ENCODE results near the gene GPR142. TPM values are rescaled to one million over a fixed set of nuclear protein-coding genes. Genes with fewer than 3 reads are reported as not detected.

Gene GPR142
- polyA plus RNA-seq, 4 donors: 0.16 to 0.63 (median 0.40) TPM; not detected in 1

DNA sequence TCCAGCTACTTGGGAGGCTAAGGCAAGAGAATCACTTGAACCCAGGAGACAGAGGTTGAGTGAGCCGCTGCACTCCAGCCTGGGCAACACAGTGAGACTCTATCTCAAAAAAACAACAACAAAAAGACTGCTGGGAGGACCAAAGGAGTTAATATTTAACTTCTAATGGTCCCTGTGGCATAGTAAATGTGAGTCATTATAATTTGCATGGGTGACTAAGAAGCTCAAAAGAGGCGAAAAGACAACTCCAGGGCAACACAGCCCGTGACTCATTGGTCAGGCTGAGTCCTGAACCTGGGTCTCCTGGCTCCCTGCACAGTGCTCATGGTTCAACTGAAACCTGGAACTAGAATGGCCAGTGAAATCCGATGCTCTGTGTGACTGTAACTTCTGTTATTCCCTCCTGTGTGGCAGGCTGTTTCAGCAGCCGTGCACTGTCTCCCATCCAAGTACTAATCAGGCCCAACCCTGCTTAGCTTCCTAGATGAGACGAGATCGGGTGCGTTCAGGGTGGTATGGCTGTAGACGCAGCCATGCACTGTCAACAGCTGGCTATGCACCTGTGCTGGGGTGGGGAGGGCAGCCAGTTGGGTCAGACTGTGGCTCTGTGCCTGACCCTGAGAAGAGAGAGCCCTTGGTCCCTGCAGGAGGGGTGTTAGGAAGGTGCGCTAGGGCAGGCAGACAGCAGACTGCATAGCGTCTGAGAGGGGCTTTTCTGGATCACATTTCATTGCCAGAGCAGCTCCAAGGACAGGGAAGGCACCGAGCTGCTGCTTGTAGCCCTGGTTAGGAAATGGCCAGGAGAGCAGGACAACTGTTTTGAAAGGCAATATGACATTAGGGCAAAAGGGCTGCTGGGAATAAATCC lies 50.1 kb downstream of the GPR142 start:
- DNase-seq (ENCODE audit: low read depth in 4 of 4, low spot score in 3 of 4): no peak

DNA sequence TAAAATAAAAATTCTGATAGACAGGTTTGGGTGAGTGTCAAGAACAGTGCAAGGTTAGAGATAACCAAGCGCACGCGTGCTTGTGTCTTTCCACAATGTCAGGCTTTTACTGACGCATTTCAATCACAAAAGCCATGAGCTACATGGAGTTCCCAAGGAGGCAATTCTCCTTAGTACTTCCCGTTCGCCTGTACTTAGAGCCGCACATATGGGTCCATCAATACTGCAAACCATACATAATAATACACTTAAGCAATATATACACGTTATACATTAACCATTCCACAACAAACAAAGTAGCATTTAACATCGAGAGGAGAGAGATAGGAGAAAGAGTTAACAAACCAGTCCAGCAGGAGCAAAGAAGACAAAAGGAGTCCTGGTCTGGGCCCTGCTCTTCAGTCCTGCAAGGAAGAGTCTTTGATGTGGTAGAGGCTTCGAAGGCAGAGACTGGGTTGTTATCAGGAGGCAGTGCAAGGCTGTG lies 52.7 kb downstream of the GPR142 start:
- no peak for DNase-seq (ENCODE audit: low read depth in 4 of 4, low spot score in 3 of 4)

Other genes with a start within 250 kb of the GPR142 start
- 1,000 to 10,000 TPM; 1,134 to 1,244 (median 1,172) TPM for gene RPL38, start 163.8 kb upstream of the GPR142 start, polyA plus RNA-seq (ENCODE audit: insufficient read length in 4 of 4)
- 10 to 100 TPM; 14.8 to 39.4 (median 15.9) TPM for gene TTYH2, start 153.9 kb upstream of the GPR142 start, polyA plus RNA-seq (ENCODE audit: insufficient read length in 4 of 4)
- under 1 TPM in 2 of 4 donors, not detected in 2; 0.11 to 0.18 TPM for gene DNAI2, start 93.3 kb upstream of the GPR142 start, polyA plus RNA-seq (ENCODE audit: insufficient read length in 4 of 4)
- 1 to 10 TPM in 2 of 4 donors, under 1 TPM in 2; 0.36 to 2.1 (median 0.85) TPM for gene KIF19, start 41.3 kb upstream of the GPR142 start, polyA plus RNA-seq (ENCODE audit: insufficient read length in 4 of 4)
- gene BTBD17, start 5.6 kb upstream of the GPR142 start, polyA plus RNA-seq (ENCODE audit: insufficient read length in 4 of 4): under 1 TPM; 0.10 to 0.44 (median 0.20) TPM
- 100 to 1,000 TPM in 3 of 4 donors, 10 to 100 TPM in 1; 10.5 to 153 (median 104) TPM for gene GPRC5C, start 64.6 kb downstream of the GPR142 start, polyA plus RNA-seq (ENCODE audit: insufficient read length in 4 of 4)
- 1 to 10 TPM; 1.5 to 3.1 (median 1.7) TPM for gene CD300A, start 99.1 kb downstream of the GPR142 start, polyA plus RNA-seq (ENCODE audit: insufficient read length in 4 of 4)
- gene CD300LB, start 164.0 kb downstream of the GPR142 start, polyA plus RNA-seq (ENCODE audit: insufficient read length in 4 of 4): under 1 TPM; 0.15 to 0.27 (median 0.20) TPM
- gene CD300C, start 178.6 kb downstream of the GPR142 start, polyA plus RNA-seq (ENCODE audit: insufficient read length in 4 of 4): under 1 TPM; 0.26 to 0.61 (median 0.42) TPM
- under 1 TPM in 1 of 4 donors, not detected in 3; 0.34 TPM for gene CD300H, start 200.0 kb downstream of the GPR142 start, polyA plus RNA-seq (ENCODE audit: insufficient read length in 4 of 4)
- not detected for gene CD300LD, start 224.8 kb downstream of the GPR142 start, polyA plus RNA-seq (ENCODE audit: insufficient read length in 4 of 4)

Measured in left renal pelvis (tissue), 4 donors.